Effector memory CD4-positive, alpha-beta T cell (primary cell): ENCODE results near the gene MYO1F.

Source experiments
- DNase-seq, 3 donors: peaks; one replicate each; pipeline ENCODE4 v3.0.0-alpha.2; 2020
- H3K27ac ChIP-seq: 2 replicates; pipeline ENCODE4 v1.7.0; 2013; ENCODE audit warnings: mild to moderate bottlenecking, low read length, moderate library complexity; ENCODE audit not compliant: insufficient read depth, poor library complexity, severe bottlenecking
- H3K27me3 ChIP-seq: replicated peaks from 2 replicates; pipeline ENCODE4 v1.7.0; 2013; ENCODE audit warnings: mild to moderate bottlenecking, low read length; ENCODE audit not compliant: insufficient read depth, control insufficient read depth, poor library complexity, severe bottlenecking
- H3K36me3 ChIP-seq: 2 replicates; pipeline ENCODE4 v1.7.0; 2013; ENCODE audit warnings: mild to moderate bottlenecking, low read length, moderate library complexity; ENCODE audit not compliant: control insufficient read depth, insufficient read depth
- H3K4me1 ChIP-seq: 2 replicates; pipeline ENCODE4 v1.7.0; 2013; ENCODE audit warnings: low read length, mild to moderate bottlenecking; ENCODE audit not compliant: control insufficient read depth, insufficient read depth, poor library complexity, severe bottlenecking
- H3K4me3 ChIP-seq: 2 replicates; pipeline ENCODE4 v1.7.0; 2013; ENCODE audit warnings: low read length, low read depth, mild to moderate bottlenecking; ENCODE audit not compliant: insufficient read depth, poor library complexity, severe bottlenecking
- H3K9me3 ChIP-seq: 2 replicates; pipeline ENCODE4 v1.7.0; 2013; ENCODE audit warnings: mild to moderate bottlenecking, low read length, moderate library complexity; ENCODE audit not compliant: control insufficient read depth

MYO1F gene

DNA sequence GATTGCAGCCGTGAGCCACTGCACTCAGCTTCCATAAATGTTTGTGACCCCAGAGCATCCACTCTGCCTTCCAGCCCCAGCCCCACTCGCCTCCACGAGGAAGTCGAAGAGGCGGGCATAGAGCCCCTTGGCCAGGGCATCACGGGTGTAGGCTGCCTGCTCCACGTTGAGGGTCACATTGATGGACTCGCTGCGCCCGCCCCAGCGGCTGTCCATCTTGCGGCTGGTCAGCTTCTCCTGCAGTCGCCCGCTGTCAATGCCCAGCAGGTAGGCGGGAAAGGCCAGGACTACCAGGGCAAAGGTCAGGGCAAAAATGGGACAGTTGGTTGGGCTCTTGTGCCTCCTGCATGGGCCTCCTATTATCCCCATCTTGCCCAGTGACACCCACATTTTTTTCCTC lies 27.2 kb downstream of the MYO1F start:
- H3K27me3 ChIP-seq = no peaks in the 10 kb centered on the region
- no peaks in the 10 kb centered on the region for H3K4me1 ChIP-seq
- no peak for DNase-seq
- no peaks in the 10 kb centered on the region for H3K9me3 ChIP-seq
- no peak overlapping the region for H3K4me3 ChIP-seq
- no peak overlapping the region for H3K27ac ChIP-seq
- H3K36me3 ChIP-seq = peaks cover 58% of the 10 kb centered on the region

DNA sequence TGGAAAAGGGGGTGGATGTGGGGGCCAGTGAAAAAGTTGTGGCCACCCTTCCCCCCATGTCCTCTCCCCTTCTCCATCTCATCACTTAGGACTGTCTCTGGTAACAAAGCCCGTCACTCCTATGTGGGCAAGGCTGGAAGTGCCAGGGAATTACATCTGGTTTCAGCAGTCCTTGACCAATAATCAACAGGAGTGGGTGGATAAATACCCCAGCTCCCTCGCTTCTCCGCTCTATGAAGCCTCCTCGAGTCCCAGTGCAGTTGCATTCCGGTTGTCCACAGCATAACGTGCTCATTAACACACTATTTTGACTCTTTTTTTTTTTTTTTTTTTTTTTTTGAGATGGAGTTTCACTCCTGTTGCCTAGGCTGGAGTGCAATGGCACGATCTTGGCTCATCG lies 31.5 kb downstream of the MYO1F start:
- no peak for DNase-seq
- no peaks in the 10 kb centered on the region for H3K4me1 ChIP-seq
- H3K36me3 ChIP-seq = peaks cover 45% of the 10 kb centered on the region
- H3K27ac ChIP-seq = no peak overlapping the region
- H3K9me3 ChIP-seq = no peaks in the 10 kb centered on the region
- no peaks in the 10 kb centered on the region for H3K27me3 ChIP-seq
- no peak overlapping the region for H3K4me3 ChIP-seq

DNA sequence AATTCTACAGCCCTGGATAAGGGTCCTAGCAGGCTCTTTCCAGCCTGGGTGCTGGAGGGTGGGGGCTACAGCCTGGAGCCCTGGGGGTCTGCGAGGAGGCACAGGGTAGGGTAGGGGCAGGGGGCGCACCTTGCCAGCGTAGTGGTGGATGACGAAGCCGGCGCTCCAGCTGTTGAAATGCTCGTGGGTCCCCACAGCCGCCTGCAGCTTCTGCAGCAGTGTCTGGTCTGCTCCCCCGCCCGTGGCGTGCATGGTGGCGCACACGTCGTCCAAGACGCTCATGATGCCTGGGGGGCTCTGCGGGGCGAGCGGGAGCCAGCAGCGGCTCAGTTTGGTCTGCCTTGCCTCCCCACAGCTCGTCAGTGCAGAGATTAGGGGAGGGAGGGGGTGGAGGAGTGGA lies 33.1 kb downstream of the MYO1F start:
- no peak for DNase-seq
- Histone ChIP-seq H3K27ac (no peak overlapping the region), H3K4me1 (no peaks in the 10 kb centered on the region), H3K36me3 (peaks cover 43% of the 10 kb centered on the region), H3K27me3 (no peaks in the 10 kb centered on the region), H3K9me3 (no peaks in the 10 kb centered on the region), H3K4me3 (no peak overlapping the region)

DNA sequence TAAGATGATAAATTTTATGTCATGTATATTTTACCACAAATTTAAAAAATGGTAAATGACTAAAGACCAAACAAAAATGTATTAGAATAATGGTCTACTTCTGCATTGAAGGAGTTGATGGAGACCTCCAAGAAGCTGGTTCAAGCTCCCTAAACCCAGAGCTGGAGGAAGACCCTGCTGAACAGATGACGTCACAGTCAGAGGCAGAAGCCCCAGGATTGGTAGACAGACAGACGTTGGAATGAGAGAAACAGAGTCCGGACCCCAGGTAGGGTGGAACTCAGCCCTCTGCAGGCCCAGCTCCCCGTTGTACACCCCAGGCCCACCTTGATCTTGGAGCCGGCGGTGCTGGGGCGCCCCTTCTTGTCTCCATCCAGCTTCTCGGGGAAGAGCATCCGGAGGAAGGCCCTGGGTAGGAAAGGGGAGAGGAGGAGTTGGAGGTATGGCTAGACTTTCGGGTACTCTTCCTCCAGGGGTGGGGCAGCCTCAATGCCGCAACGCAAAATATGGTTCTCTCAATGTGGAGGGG lies 37.6 kb downstream of the MYO1F start:
- H3K27me3 ChIP-seq = no peaks in the 10 kb centered on the region
- H3K27ac ChIP-seq = no peak overlapping the region
- no peaks in the 10 kb centered on the region for H3K4me1 ChIP-seq
- H3K9me3 ChIP-seq = no peaks in the 10 kb centered on the region
- DNase-seq = no peak
- H3K36me3 ChIP-seq = peaks cover 51% of the 10 kb centered on the region
- H3K4me3 ChIP-seq = no peak overlapping the region

DNA sequence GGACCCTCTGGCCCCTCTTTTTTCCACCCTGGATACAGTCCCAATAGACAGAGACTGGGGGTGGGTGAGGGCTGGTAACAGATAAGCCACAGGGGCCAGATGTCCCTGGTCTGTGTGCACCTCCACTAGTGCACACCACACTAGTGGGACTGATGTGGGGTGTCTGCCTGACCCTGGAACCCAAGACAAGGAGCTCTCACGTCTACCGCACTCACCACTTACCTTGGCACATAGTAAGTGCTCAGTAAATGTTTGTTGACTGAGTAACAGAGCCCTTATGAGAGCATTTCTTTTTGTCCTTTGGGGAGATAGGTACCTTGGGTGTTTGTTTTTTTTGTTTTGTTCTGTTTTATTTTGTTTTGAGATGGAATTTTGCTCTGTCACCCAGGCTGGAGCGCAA lies 40.1 kb downstream of the MYO1F start:
- H3K4me1 ChIP-seq = no peaks in the 10 kb centered on the region
- H3K27ac ChIP-seq = no peak overlapping the region
- H3K9me3 ChIP-seq = no peaks in the 10 kb centered on the region
- no peak overlapping the region for H3K4me3 ChIP-seq
- no peak for DNase-seq
- H3K27me3 ChIP-seq = no peaks in the 10 kb centered on the region
- peaks cover 37% of the 10 kb centered on the region for H3K36me3 ChIP-seq

DNA sequence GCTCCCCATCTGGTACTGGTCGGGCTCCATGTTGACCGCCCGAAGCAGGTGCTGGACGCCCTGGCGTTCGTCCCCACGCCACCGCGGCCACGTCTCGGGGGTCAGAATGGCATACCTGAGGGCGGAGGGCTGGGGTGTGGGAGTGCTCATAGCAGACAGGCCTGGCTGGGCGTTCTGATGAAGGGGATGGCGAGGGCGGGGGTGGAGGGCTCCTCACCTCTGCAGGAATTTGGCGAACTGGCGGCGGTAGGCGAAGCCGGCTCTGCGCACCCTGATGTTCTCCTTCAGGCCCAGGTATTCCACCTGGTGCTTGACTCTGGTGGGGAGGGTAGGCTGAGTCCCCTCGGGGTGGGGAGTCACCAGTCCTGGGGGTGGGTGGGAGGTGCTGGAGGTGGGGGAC lies 41.0 kb downstream of the MYO1F start:
- Histone ChIP-seq H3K9me3 (no peaks in the 10 kb centered on the region), H3K4me1 (no peaks in the 10 kb centered on the region), H3K4me3 (no peak overlapping the region), H3K27ac (no peak overlapping the region), H3K36me3 (peaks cover 34% of the 10 kb centered on the region), H3K27me3 (no peaks in the 10 kb centered on the region)
- no peak for DNase-seq

DNA sequence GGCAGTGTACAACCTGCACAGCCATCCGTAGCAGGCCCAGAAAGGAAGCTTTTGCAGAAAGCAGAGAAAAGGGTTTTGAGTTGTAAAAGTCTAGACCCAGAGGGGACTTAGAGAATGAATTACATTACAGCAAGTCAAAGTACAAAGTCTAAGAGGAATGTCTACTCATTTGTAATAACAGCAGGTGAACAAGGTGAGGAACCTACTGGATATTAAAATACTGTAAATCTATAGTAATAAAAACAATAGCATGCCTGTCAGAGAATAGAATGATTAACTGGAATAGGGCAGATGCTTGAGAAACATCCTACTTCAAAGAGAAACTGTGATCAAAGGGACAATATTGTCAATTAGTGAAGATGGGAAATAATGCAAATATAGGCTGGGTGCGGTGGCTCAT lies 45.0 kb downstream of the MYO1F start:
- Histone ChIP-seq H3K27ac (no peak overlapping the region), H3K27me3 (no peaks in the 10 kb centered on the region), H3K9me3 (no peaks in the 10 kb centered on the region), H3K4me3 (no peak overlapping the region), H3K36me3 (peaks cover 48% of the 10 kb centered on the region), H3K4me1 (no peaks in the 10 kb centered on the region)
- DNase-seq = no peak

DNA sequence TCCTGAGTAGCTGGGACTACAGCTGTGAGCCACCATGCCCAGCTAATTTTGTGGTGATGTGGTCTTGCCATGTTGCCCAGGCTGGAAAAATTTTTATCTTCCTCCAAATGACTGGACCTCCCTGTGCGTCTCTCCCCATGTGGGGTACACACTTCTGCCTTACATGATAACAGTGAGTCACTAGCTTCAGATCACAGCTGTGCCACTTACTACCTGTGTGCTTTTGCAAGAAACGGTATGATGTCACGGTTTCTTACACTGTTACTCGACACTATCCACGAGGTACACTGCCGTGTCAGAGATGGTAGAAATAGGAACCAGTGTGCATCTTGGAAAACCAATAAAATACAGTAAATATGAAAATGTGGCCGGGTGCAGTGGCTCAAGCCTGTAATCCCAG lies 45.8 kb downstream of the MYO1F start:
- no peak overlapping the region for H3K4me3 ChIP-seq
- H3K9me3 ChIP-seq = no peaks in the 10 kb centered on the region
- no peaks in the 10 kb centered on the region for H3K4me1 ChIP-seq
- peaks cover 49% of the 10 kb centered on the region for H3K36me3 ChIP-seq
- no peak overlapping the region for H3K27ac ChIP-seq
- no peak for DNase-seq
- no peaks in the 10 kb centered on the region for H3K27me3 ChIP-seq

DNA sequence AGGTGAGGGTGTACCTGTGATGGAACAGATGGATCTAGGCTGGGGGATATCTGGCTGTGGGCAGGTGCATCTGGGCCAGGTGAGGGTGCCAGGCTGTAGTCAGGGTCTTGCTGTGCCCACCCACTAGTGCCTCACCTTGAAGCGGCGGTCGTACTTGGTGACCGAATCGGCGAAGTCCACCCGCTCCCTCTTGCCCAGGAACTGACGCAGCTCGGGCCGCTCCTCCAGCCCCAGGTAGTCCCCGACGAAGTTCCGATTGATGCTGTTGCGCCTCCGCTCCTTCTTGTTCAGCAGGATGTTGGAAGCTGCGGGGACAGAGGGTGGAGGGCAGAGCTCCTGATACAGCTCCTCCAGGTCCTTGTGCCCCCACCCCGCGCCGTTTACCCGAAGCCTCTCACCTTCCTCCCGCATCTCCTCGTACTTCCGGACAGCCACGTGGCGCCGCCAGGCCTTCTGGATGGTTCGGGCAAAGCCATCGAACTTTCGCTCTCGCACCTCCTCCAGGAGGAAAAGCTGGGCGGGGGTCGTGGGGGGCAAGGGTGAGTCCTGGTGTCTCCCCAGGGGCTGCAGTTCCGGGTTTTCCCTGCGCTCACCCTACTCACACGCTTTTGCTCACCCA lies 47.1 kb downstream of the MYO1F start:
- no peak overlapping the region for H3K27ac ChIP-seq
- peaks cover 57% of the 10 kb centered on the region for H3K36me3 ChIP-seq
- DNase-seq = no peak
- H3K4me1 ChIP-seq = no peaks in the 10 kb centered on the region
- no peaks in the 10 kb centered on the region for H3K9me3 ChIP-seq
- no peak overlapping the region for H3K4me3 ChIP-seq
- H3K27me3 ChIP-seq = no peaks in the 10 kb centered on the region

DNA sequence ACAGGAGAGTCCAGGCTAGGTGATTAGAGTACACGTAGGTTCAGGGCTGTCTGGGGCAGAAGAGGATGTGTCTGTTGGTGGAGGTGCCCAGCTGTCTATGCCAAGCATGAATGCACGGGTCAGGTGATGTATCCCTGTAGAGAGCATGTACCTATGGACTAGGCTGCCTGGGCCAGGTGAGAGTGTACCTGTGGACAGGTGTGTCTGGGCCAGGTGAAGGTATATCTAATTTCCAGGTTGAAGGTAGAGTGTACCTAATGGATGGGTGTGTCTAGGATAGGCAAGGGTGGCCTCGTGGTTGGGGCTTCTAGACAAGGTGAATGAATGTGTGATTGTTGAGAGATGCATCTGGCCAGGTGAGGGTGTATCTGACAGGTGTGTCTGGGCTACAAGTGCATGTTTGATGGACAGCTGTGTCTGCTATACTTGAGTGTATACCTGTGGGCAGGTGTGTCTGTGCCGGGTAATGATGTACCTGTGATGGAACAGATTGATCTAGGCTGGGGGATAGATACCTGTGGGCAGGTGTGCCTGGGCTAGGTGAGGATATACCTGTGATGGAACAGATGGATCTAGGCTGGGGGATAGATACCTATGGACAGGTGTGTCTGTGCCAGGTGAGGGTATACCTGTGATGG lies 47.8 kb downstream of the MYO1F start:
- no peak for DNase-seq
- Histone ChIP-seq H3K27ac (no peak overlapping the region), H3K36me3 (peaks cover 64% of the 10 kb centered on the region)

More for the DNA sequence above, 47.8 kb downstream of the MYO1F start:
- H3K27me3 ChIP-seq = no peaks in the 10 kb centered on the region
- no peak overlapping the region for H3K4me3 ChIP-seq
- H3K9me3 ChIP-seq = no peaks in the 10 kb centered on the region
- H3K4me1 ChIP-seq = no peaks in the 10 kb centered on the region
